DMS79 treated with DMSO at 0.1 percent for 48 hours (cell line): ENCODE results near the gene UBA3.

Experiments used
- DNase-seq: peaks from one replicate; lab custom pipeline; 2025; lab: John Stamatoyannopoulos, UW

Gene UBA3

DNA sequence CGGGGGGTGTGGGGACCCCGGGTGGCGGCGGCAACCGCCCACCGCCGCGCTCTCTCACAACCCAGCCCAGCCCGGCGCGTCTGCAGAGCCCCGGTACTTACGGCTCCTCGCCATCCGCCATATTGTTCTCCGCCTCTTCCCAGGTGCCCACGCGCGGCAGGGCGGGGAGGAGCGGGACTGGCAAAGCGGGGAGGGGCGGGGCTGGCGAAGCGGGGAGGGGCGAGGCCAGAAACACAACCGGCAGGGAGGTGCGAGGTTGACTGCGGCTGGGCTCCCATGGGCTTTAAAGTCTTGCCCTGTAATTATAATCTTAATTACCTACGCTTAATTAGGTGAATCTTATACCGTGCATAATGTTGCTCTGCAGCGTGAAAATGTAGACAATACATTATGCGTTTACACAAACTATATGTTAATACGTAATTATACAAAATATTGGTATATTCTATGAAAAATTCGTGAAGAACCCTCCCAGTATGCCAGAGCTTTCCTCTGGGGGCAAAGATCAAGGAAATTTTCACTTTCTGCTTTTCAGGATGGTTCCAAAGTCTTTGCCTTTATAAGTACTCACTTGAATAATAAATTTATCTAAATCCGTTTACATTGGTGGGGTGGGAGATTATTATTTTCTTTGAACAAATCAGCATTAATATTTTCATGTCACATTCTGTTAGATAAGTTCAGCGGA, at the start of gene UBA3:
UBA3 (minus strand) TSS at position 133 of the 688 bp plus-strand sequence; CDS start at position 121, 12 bp downstream.
- peak; percentile 44 for DNase-seq

DNA sequence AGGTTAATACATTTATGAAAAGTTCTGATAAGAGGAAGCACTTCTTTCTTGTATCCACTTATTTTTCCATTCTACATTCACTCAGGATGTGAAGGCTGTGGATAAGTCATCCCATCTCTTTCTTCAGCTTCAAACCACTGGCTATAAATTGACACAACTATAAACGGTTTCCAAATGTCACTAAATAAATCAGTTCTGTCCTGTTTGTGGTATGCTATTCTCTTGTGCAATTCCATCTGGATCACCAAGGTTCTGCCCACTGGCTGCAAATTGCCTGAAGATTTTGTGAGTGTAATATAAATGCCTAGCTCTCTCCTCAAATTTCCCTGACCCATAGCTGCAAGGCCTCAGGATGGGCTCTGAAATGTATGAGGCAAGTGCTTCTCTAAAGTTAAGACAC, 49.4 kb upstream of the UBA3 start:
- no peak for DNase-seq

DNA sequence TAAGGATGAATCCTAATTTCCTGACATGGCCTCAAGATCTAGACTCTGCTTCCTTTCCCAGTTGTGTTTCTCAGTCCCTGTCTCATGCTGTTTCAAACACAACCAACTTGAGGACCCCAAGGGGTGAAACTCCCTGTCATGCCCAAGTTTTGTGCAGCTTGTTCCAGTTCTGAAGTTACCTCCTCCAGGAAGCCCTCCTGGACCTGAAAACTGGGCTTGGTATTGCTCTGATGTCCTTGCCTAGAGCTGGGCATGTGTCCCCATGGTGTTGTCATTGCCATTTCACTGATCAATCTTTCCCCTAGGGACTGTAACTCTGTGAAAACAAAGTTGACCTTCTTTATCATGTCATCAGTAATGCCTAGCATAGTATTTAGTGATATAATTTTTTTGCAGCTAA, 48.3 kb upstream of the UBA3 start:
- DNase-seq: no peak

DNA sequence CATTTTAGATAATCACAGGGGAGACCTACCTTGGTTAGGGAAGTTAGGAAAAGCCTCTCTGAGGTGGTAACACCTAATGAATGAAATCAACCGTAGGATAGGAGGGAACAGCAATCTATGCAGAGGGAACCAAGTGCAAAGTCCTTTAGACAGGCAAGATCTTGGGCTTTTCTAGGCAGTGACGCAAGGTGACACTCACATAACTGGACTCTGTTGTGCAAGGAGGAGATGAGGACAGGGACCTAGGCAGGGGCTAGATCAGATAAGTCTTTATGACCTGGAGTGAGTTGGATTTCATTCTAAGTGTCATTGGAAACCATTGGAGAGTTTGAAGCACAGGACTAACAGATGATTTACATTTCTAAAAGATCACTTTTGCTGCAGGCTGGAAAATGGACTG, 46.8 kb upstream of the UBA3 start:
- DNase-seq: no peak

DNA sequence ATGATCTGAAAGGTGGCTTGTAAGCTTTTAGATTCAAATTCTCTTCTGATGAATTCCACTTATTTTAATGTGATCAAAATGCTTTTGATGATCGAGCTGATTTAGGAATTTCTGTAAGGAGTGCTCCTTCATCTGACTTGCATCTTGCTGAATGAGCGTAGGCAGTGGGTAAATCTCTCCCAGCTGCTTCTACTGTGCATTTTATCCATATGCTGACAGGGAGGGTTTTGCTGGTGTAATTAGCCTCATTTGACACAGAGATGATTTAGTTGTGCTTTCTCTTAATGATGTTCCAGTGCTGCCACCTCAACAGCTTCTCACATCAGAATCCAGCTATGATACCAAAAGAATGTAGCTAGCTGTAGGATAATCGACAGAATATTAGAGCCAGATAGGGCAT, 46.1 kb upstream of the UBA3 start:
- DNase-seq: no peak

DNA sequence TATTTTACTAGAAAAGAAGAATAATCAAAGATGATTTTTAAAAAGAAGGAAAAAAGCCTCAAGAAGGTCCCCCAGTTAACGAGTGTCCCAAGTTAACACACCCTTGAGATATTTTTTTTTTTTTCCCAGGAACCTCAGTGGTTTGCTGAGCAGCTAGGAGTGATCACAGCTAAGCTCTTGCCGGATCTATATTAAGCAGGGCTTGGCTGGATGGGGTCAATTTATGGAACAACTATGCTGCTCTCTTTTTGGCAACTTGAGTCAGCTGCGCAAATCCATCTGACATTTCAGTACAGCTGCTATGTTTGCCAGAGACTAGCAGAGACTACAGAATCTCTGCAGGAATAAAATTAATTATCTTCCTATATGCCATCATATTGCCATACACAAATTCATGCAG, 42.2 kb upstream of the UBA3 start, which contains the start of gene LMOD3:
LMOD3 (minus strand) TSS at position 193 of the 400 bp plus-strand sequence. CDS start 209 bp downstream, outside the sequence.
- DNase-seq: no peak

GRCh38 chr3:69121950-69122349, 41.8 kb upstream of the UBA3 start:
- no peak for DNase-seq

- no peak for DNase-seq
Measured at GRCh38 chr3:69121513-69121912, 41.3 kb upstream of the UBA3 start.

GRCh38 chr3:69120879-69121464, 40.8 kb upstream of the UBA3 start:
- peak; percentile 3 for DNase-seq

DNA sequence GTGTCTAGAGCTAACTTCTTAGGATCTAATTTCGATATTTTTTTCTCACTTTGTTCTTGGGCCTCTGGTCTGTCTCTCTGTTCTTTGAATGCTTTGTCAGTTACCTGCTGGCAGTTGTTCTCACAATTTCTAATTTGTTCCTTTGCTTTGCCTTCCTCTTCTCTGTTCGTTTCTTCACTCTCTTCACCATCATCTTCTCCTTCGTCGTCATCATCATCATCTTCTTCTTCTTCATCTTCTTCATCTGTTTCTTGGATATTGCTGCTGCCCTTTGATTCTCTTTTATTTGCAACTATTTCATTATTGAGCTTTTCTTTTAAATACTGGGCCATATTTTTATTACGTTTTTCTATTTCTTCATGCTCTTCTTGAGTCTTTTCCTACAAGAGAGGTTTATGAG, 39.5 kb upstream of the UBA3 start:
- no peak for DNase-seq

DNA sequence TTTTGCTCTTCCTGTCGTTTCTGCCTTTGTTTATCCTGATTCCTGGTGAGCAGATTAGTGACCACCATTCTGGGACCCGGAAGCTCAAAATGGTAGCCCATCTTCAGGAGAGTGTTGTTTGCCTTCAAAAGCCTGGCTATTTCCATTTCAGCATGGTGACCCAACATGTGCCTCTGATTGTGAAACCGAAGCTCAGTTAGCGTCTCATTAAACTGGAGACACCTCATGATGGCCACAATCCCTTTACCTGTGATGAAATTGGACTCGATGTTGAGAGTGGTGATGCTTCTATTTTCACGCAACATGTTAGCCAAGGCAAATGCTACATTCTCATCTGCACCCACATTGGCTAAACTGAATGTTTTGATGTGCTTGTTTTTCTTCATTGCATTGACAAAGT, 39.0 kb upstream of the UBA3 start:
- DNase-seq: no peak

DNA sequence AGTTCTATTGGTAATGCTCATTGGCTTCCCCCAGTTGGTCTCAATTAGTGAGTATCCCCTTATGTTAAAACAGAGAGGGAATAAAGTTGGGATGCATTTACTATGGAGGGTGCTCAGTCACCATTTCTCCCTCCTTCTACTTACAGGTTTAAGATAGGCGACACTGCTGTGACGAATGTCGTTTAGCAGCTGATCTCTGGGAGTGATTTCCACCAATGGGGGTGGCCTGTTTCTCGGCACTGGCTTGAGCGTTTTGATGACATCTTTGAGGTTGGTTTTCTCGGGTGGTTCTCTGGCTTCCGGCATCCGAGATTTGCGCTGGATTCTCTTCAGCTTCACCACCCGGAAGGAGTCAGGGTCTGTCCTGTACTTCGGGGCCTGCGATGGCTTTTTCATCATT, 38.4 kb upstream of the UBA3 start:
- no peak for DNase-seq

- peak; percentile 16 for DNase-seq
Measured at GRCh38 chr3:69116897-69117296, 36.7 kb upstream of the UBA3 start.

DNA sequence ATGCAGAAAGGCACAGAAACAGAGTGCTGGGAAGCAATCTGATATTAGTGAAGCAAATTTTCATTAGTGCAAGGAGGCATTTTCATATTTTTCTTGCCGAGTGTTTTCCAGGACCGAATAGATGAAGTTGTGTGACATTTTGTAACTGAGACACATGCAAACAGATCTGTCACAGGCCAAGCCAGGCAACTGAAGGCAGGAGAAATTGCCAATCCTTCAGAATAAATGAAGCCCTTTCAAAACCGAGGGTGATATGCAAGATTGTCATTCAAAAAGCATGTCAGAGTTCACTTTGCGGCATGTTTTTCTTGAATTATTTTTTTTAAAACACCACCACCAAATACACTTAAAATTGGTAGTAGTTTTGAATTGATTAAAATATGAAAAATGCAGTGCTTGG, 36.0 kb upstream of the UBA3 start:
- DNase-seq: no peak

- DNase-seq: no peak
Measured at GRCh38 chr3:69115731-69116130, 35.6 kb upstream of the UBA3 start.

GRCh38 chr3:69113536-69113935, 33.4 kb upstream of the UBA3 start:
- DNase-seq: no peak

DNA sequence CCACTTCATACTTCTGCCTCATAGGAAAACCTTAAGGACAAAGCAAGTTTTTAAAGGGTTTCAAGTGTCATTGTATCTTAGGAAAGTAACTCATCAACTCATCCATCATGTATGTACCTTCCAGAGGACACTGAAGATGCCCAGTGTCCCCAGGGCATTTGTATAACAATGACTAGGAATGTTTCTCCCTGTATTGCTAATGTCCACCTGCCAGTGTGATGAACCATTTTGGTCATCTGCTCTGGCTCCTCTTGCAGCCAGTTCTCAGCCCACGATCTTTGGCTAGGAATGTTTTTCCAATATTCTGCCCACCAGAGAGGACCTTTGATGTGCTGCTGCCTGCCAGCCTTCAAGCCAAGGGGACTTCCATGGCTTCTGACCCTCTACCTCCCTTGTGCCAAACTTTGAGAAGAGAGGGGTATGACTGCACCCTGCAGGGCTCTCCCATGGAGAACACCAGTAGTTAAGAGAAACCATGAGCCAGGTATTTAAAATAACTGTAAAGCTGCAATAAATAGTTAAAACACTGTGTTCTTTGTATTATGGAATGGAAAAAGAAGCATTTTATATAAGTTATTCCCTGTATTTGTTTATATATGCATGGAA, 30.9 kb upstream of the UBA3 start:
- DNase-seq: no peak

DNA sequence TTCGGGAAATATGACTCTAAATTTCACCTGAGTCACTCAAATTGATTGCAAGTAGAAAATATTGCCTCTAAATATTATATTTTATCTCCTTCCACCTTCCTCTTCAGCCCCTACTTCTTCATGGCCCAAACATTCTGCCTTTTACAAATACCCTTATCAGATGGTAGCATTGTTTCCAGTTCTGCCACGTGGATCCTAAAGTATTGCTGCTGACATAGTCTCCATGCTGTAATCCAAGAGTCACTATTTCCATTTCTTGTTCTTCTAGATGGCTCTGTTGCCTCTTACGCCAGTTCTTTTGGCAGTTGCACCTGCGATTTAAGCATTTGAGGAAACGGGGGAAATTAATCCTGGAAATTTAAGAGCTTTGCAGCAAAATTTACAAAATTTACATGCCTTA, 28.6 kb upstream of the UBA3 start:
- DNase-seq: no peak

DNA sequence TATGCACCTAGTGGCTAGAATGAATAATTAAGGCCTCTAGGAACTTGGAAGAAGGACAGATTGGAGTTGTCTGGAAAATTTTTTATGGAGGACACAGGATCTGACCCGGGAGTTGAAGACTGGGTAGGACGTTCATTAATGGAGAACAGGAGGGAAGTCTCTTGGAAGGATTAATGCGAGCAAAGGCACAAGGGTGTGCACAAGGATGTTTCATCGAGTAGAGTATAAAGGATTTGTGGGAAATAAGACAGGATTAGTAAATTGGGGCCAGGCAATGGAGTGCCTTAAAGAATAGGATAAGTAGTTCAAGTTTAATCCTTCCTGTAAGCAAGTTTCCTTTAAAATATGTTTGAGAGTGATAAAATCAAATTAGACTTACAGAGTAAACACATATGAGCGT, 27.7 kb upstream of the UBA3 start:
- DNase-seq: no peak

GRCh38 chr3:69105320-69105719, 25.2 kb upstream of the UBA3 start:
- DNase-seq: no peak

DNA sequence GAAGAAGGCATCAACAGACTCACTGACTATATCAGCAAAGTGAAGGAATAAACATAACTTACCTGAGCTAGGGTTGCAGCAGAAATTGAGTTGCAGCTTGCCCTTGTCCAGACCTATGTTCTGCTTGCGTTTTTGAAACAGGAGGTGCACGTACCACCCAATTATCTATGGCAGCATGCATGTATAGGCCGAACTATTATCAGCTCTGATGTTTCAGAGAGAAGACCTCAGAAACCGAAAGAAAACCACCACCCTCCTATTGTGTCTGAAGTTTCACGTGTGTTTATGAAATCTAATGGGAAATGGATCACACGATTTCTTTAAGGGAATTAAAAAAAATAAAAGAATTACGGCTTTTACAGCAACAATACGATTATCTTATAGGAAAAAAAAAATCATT, 24.4 kb upstream of the UBA3 start:
- DNase-seq: no peak

DNA sequence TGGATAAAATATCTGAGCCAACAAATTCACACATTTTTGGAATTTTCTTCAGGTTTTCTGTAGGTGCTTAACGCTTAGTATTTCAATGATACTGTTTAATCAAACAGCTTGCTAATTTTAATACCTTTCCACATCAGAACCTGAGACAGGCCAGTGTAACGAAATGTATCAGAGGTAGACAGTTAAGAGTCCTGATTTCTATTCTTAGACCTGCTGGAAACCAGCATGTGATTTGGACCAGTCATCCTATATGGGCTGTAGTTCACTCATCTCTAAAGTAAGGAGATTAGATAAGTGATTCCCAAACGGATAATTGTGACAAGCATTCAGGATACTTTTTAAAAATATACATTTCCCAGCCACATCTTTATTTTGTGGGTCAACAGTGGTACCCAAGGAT, 23.0 kb upstream of the UBA3 start:
- DNase-seq: no peak

- no peak for DNase-seq
Measured at GRCh38 chr3:69102384-69102783, 22.2 kb upstream of the UBA3 start.

GRCh38 chr3:69099576-69099975, 19.4 kb upstream of the UBA3 start:
- no peak for DNase-seq
